ENCODE results near the gene TMEM82. TPM values are rescaled to one million over a fixed set of nuclear protein-coding genes. Genes with fewer than 3 reads are reported as not detected.

TMEM82 gene
- total and polyA plus RNA-seq, 2 of the 13 experiments (the other 11 are each of a cell fraction or from before 2014, with no cell fraction given) = 0.24 to 0.97 TPM

- TF ChIP-seq FOXP4 (CRISPR knock-in tag; IDR thresholded peaks at IDR 0.05) = 0 out of 2 replicates have a peak, but pooled peaks have one; percentile 9
- TF ChIP-seq ZNF687 (CRISPR knock-in tag; IDR thresholded peaks at IDR 0.05) = peak; percentile 81
- 0 out of 2 replicates have a peak, but pooled peaks have one; percentile 74 for TF ChIP-seq ZC3H13 (CRISPR knock-in tag; IDR thresholded peaks at IDR 0.05)
- TF ChIP-seq GABPB1 (CRISPR knock-in tag; IDR thresholded peaks at IDR 0.05) = peak; percentile 37; the same call in 1 of the 2 replicates
Observed at GRCh38 chr1:15734901-15735300, 7.4 kb upstream of the TMEM82 start (continued).
